DLD1 (cell line): ENCODE results near the gene DDX1.
"Not testable (repeated sequence)": the region's sequence is repeated elsewhere in the genome, so short reads cannot be mapped to it uniquely, and the experiment has no call there.

ENCODE experiments used
- in situ Hi-C: cut with HindIII; loops from 2 replicates; pipeline ENCODE4 v1.10.0; 2017; ENCODE audit warnings: low sequenced_read_pairs

The DDX1 gene

DNA sequence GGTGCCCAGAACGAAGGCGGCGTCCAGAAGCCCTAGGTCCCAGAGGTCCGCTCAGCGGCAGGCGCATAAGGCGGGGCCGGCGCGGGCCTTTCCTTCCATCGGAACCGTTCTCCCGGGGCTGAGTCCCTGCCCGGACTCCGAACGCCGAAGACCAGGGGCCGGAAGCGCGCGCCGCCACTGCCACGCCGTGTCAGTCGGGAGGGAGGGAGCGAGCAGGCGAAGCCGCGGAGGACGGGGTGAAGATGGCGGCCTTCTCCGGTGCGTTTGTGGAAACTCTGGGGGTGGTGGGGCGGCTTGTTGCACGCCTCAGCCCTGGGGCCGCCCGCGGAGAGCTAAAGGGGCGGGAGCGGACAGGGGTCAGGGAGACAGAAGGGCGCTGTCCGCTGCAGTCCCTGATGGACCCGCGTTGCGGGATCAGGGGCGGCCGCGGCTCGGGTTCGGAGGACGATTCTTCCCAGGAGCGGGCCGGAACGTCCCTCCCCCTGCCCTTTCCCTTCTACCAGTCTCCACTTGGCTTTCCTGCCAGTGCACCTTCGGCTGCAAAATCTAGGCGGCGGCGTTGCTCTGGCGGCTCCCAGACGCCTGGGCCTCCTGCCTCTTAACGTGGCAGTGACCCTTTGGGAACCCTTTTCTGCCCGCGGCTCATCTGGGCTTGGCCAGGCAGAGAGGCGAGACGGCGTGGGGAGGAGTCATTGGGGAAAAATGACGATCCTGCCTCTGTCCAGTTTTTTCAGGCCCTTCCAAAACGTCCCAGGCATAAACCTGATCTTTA lies at the start of gene DDX1:
TSS of gene DDX1 (plus strand) at position 177 of the 772 bp plus-strand sequence. CDS start at position 243, 66 bp downstream.
- in situ Hi-C loops = no loop called here

DNA sequence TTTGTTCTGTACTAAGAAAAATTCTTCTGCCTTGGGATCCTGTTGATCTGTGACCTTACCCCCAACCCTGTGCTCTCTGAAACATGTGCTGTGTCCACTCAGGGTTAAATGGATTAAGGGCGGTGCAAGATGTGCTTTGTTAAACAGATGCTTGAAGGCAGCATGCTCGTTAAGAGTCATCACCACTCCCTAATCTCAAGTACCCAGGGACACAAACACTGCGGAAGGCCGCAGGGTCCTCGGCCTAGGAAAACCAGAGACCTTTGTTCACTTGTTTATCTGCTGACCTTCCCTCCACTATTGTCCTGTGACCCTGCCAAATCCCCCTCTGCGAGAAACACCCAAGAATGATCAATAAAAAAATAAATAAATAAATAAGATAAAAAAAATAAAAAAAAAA lies 49.4 kb upstream of the DDX1 start:
- in situ Hi-C loops = not testable (repeated sequence)

- in situ Hi-C loops = no loop called here
Observed at GRCh38 chr2:15543053-15543452, 48.6 kb upstream of the DDX1 start.

DNA sequence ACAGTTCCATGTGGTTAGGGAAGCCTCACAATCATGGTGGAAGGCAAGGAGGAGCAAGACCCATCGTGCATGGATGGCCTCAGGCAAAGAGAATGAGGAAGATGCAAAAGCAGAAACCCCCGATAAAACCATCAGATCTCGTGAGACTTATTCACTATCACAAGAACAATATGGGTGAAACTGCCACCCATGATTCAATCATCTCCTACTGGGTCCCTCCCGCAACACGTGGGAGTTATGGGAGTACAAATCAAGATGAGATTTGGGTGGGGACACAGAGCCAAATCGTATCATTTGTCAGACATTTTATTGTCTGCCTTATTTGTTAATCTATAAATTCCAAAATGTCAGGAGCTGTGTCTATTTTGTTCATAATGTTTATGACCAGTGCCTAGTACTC lies 48.1 kb upstream of the DDX1 start:
- in situ Hi-C loops = no loop called here

GRCh38 chr2:15544227-15544626 lies 47.4 kb upstream of the DDX1 start:
- in situ Hi-C loops = no loop called here

DNA sequence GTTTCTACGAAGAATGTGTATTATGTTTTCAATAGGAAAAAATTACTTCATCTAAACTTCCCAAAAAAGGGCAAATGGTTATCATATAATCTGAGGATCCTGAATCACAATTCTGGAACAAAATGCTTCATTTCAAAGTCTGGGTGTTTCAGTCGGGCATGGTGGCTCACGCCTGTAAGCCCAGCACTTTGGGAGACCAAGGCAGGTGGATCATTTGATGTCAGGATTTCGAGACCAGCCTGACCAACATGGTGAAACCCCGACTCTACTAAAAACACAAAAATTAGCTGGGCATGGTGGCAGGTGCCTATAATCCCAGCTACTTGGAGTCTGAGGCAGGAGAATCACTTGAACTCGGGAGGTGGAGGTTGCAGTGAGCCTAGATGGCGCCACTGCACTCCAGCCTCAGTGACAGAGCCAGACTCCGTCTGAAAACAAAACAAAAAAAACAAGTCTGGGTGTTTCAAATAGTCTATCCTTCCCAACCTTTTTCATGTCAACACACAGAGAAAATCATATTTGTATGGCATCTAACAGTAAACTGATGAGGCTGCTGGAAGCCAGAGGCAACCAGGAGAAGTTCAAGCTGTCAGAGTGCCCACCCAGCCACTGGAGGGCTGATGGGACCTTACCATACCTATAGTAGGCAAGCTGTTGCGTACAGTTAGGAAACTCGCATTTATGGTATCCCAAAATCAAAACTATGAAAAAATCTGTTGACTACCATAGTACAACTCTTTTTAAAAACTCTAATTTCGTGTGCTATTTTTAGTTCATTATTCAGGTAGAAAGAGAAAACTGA lies 45.2 kb upstream of the DDX1 start:
- in situ Hi-C loops = no loop called here

GRCh38 chr2:15547115-15547876 lies 44.4 kb upstream of the DDX1 start:
- in situ Hi-C loops = no loop called here

GRCh38 chr2:15548974-15549373 lies 42.7 kb upstream of the DDX1 start:
- in situ Hi-C loops = no loop called here

DNA sequence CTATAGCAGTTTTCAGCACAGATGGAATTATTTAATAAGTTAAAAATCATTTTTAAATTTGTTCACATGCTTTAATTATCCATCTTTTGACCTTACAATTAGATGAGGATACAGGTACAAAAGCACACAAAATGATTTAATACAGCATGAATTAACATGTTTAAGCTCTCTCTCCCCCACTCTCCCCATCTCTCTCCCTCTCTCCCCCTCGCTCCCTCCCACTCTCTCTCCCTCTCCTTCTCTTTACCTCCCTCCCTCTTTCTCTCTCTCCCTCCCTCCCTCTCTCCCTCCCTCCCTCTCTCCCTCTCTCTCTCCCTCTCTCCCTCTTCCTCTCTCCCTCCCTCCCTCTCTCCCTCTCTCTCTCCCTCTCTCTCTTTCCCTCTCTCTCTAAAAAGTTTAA lies 38.1 kb upstream of the DDX1 start:
- in situ Hi-C loops = no loop called here

DNA sequence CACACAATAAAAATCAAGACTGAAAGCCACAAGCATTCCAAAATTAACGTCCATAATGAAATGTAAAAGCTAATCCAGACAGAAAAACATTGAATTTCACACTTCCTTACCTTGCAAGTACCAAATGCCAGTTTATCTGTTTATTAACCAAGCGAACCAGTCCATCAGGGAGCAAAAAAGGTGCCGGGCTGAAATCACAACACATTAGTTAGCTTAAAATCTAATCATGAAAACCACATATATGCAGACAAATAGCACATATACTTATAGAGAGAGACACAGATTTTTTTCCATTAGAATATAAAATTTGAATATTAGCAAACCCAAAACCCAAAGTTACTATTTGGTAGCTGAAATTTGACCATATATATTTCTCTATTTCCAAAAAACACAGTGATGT lies 37.7 kb upstream of the DDX1 start:
- in situ Hi-C loops = no loop called here

DNA sequence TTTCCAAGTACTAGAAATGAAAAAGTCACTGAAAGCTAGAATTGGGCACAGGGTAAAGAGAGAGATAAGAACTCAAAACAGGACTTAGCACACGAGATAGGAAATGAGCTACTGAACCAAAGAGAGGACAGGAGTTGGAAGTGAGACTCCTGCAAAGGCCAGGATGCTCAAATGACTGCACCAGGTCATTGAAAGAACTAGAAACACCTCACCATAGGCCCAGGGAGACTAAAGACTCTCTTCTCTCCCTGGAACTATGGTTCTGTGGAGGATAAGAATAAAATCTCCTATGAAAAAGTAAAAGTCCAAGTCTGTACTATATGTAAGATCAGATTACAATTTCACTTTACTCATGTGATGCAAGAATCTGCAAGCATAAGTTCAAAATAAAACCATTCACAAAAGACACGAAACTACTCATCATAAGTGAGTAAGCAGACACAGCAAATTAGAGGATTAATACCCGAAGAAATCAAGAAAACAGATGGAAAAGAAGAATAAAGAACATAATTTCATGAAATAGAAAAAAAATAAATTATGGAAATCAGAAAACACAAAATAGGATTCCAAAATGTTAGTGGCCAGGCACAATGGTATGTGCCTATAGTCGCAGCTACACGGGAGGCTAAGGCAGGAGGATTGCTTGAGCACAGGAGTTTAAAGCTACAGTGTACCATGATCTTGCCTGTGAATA lies 37.0 kb upstream of the DDX1 start:
- in situ Hi-C loops = no loop called here

DNA sequence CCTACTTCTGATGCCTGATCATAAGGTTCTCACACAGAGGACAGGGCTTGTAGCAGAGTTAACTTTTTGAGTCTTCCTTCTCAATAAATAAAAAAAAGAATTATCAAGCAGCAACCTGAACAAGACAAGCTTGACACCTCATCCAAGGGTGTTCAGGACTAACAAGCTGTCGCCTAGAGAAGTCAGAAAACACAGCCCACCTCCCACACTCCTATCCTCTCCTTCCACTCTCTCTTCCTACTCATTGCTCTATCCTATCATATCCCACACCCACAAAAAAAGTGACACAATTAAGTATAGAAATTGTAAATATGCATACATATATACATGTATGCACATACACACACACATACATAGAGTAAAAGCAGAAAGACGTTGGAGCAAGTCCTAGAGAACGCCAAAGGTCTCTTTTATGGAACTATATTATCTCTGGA lies 35.9 kb upstream of the DDX1 start:
- in situ Hi-C loops = no loop called here

GRCh38 chr2:15556311-15556930 lies 35.2 kb upstream of the DDX1 start:
- in situ Hi-C loops = no loop called here

DNA sequence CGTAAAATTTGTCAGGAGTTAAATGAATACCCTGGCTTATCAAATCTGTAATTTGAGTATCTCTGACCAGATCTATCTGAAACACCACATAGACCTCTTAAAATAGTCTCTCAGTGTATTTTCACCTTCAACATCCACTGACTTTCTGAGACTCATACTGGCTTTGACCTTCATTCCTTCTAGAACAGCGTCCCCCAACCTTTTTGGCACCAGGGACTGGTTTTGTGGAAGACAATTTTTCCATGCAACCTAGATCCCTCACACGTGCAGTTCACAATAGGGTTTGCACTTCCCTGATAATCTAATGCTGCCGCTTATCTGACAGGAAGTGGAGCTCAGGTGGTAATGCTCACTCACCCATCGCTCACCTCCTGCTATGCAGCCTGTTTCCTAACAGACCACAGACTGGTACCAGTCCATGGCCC lies 33.8 kb upstream of the DDX1 start:
- in situ Hi-C loops = no loop called here

DNA sequence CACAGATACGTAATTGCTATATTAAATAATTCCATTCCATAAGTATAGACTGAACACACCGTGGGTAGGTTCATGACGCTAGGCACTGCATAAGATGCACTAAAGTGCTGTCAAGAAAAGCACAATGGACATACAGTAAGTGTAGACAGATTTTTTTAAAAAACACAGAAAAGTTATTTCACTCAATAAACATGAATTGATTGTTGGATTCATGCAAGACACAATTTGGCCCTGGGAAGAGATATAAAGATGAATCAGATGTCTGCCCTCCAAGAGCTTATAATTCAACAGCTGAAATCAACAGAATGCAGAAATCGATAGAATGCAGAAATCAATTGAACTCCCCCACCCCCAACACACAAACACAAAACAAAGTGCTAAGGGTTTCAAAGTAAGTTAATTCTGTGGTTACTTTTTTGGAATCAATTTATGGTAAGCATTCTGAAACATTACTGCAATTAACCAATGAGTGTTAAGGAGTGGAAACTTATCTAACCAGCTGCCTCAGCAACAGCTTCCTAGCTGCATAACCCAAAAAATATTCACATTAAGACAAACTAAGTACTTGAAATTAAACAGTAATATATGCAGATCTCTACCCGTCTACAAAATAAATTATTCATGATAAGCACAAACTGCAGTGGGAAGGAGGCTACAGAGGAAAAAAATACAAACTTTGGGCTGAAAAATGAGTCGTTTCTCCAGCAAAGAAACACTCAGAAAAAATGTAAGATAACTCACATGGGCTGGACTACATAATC lies 32.1 kb upstream of the DDX1 start:
- in situ Hi-C loops = no loop called here

DNA sequence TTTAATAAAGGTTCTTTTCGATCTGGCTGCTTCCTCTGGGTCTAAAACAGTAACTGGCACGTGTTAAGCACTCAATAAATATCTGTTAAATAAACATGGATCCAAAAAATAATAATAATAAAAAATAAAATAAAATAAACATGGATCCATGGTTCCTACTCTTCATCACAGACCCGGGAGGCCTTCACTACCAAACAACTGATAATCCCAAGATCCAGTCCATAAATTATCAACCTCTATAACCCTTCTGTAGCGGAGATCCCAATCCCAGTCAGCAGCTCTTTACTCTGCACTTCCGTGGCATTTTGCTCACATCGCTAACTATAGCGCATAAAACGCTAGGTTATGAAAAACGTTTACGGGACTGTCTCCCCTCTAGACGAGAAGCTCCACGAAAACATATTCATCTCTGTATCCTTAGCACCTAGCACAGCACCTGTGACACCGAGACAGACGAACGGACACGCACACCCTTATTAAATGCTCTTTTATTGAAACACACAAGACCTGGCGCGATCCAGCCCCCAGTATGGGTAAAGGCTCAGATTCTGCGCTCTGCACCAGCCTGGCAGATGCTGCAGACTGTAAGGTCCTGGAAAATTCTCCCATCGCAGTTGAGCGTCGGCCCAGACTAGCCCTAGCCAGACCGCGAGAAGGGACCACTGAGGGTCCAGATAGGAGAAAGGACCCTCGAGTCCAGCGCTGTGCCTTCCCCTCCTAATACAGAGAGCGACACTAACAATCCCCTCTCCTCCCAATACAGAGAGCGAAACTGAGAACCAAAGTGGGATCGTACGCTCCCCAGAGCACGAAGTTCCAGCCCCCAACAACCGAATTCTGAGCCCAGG lies 31.3 kb upstream of the DDX1 start:
- in situ Hi-C loops = no loop called here

GRCh38 chr2:15560988-15561573 lies 30.6 kb upstream of the DDX1 start, which contains the start of gene NBAS:
Gene NBAS, minus strand, starts transcription at chr2:15561334. Its CDS starts 30 bp downstream, at chr2:15561304.
- in situ Hi-C loops = no loop called here
